SU-DHL-6 (cell line): ENCODE results near the gene AKNA.

Experiments
- EZH2phosphoT487 ChIP-seq: fragments of 200-600 bp; sonication (generic), shearing (Covaris generic); conservative IDR thresholded peaks from 2 replicates; pipeline ENCODE4 v1.6.1; 2018; ENCODE audit warnings: mild to moderate bottlenecking, antibody characterized with exemption, low read length, moderate library complexity, mixed read lengths
- TF ChIP-seq, protein P1 (sequence below): fragments of 200-600 bp; sonication (generic); IDR thresholded peaks from one replicate; pipeline ENCODE4 v1.5.1; 2017; ENCODE audit warnings: antibody characterized with exemption, mild to moderate bottlenecking, low read length, moderate library complexity; ENCODE audit not compliant: insufficient read depth, poor library complexity, severe bottlenecking

DNA sequence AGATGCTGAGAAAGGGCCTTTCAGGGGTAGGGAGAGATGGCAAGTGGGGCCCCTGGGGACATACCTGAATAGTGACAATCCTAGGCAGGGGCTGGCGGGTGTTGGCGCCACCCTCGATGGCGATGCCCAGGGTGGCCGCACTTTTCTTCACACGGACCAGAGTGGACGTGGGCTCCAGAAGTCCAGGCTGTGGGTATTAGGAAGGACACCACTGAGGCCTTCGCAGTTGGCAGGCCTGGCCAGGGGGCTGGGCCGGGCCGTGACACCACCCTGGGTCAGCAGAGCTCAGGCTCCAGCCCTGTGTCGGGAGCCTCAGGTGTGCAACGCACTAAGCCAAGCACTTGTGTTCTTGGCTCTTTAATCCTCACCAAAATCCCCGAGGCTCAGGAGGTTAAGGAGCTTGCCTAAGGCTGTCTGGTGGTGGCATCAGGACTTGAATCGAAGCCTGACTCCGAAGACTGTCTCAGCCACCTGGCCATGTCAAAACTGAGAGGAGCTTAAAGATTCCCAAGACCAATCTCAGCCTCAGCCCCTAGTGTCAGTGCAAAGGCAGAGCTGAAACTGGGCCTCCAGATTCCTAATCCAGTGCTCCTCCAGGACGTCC lies 15.5 kb upstream of the AKNA start:
- TF ChIP-seq, protein P1, sequence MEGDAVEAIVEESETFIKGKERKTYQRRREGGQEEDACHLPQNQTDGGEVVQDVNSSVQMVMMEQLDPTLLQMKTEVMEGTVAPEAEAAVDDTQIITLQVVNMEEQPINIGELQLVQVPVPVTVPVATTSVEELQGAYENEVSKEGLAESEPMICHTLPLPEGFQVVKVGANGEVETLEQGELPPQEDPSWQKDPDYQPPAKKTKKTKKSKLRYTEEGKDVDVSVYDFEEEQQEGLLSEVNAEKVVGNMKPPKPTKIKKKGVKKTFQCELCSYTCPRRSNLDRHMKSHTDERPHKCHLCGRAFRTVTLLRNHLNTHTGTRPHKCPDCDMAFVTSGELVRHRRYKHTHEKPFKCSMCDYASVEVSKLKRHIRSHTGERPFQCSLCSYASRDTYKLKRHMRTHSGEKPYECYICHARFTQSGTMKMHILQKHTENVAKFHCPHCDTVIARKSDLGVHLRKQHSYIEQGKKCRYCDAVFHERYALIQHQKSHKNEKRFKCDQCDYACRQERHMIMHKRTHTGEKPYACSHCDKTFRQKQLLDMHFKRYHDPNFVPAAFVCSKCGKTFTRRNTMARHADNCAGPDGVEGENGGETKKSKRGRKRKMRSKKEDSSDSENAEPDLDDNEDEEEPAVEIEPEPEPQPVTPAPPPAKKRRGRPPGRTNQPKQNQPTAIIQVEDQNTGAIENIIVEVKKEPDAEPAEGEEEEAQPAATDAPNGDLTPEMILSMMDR = no peak
- no peak for TF ChIP-seq EZH2phosphoT487
